Activated naive CD4-positive, alpha-beta T cell treated with anti-CD3 and anti-CD28 coated beads, Interleukin-2, amount 50 U/mL, for 24 hours (primary cell): ENCODE results near the gene LMNTD2.
A peak's percentile ranks its signal among the peaks of the same experiment; 100 is the strongest.

ENCODE experiments used
- H3K27ac Mint-ChIP-seq: one replicate; pipeline ENCODE4 v1.8.0; 2021; ENCODE audit warnings: mild to moderate bottlenecking, mixed read lengths
- H3K27me3 Mint-ChIP-seq: one replicate; pipeline ENCODE4 v1.8.0; 2021; ENCODE audit warnings: mixed read lengths
- H3K36me3 Mint-ChIP-seq: one replicate; pipeline ENCODE4 v1.8.0; 2021; ENCODE audit warnings: mixed read lengths
- H3K4me1 Mint-ChIP-seq: one replicate; pipeline ENCODE4 v1.8.0; 2021; ENCODE audit warnings: mixed read lengths
- H3K4me3 Mint-ChIP-seq: one replicate; pipeline ENCODE4 v1.8.0; 2021; ENCODE audit warnings: mild to moderate bottlenecking, mixed read lengths
- H3K9me3 Mint-ChIP-seq: one replicate; pipeline ENCODE4 v1.8.0; 2021; ENCODE audit warnings: mixed read lengths

Gene LMNTD2

DNA sequence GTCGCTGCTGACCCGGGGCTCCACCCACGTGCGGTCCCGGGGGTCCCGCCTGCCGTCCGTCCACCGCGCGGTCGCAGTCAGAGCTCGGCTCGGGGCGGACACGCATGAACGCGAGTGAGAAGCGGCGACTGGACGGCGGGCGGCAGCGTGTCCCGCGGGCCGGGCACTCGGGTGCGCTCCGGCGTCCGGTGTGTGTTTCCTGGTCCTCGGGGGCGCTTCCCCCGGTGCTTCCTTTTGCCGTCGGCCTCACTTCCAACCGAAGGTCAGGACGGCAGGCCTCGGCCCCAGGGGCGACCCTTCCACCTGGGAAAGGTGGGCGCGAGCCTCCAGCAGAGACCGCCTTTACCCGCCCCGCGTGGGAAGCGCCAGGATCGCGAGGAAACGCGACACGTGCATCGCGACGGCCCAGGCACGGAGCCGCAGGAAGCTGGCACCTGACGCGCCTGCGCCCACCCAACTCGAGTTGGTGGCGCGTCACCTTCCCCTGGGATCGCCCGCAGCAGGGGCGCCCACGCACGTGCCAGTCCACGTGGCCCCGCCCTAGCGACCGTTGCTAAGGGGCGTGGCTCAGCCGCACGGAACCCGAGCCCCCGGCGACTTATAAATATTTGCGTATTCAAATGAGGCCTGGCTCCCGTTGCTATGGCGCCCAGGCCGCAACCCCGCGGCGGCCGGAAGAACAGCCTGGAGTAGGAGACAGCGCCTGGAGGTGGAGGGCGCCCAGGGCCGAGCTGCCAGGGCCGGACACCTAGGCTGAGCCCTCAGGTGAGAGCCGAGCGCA is 23.5 kb downstream of the LMNTD2 start, which contains the start of gene LRRC56:
Gene LRRC56, plus strand, starts transcription at position 687 of the 781 bp plus-strand sequence. CDS start 3,158 bp downstream, outside the sequence.
- H3K36me3 Mint-ChIP-seq = no peaks in the 10 kb centered on the region
- H3K27ac Mint-ChIP-seq = peak within 1 kb of the TSS; percentile 90
- H3K4me1 Mint-ChIP-seq = peaks cover 3% of the 10 kb centered on the region
- peak within 1 kb of the TSS; percentile 96 for H3K4me3 Mint-ChIP-seq
- no peaks in the 10 kb centered on the region for H3K9me3 Mint-ChIP-seq
- no peaks in the 10 kb centered on the region for H3K27me3 Mint-ChIP-seq

DNA sequence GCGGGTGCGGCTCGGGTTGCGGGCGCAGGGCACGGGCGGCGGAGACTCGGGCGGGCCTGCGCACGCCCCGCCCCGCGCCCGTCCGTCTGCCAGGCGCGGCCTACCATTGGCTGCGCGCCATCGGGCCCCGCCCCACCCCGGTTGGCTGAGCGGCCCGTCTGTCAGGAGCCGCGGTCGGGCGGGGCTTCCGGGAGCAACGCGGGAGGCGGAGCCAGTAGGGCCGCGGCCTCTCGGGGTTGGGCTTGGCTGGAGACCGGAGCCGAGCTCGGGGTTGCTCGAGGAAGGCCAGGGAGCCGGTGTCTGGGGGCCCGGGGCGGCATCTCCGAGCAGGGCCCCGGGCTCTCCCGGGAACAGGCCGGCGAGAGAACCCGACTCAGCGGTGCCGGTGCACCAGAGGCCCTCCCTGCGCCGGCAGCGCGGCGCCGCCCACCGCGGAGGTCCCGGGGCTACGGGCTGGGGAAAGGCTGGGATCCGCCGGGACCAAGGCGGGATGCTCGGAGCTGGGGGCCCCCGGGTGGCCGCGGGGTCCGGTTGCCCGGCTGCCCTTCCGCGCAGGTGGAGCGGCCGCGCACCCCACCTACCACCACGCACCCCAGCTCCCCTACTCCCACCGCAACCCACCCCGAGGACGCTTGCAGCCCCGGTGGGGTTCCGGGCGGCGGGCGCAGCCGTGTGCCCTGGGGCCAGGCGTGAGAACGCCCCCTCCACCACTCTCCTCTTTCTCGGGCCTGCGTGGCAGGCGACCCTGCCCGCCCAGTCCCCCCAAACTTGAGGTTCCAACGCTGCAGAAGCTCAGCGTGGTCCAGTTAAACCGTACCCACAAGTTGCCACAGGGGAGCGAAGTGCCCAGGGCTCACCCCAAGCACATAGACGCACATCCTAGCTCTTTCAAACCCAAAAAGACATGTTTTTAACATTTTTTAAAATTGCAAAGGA is 24.8 kb downstream of the LMNTD2 start, which contains the start of gene HRAS:
Gene HRAS, minus strand, starts transcription at position 58 of the 936 bp plus-strand sequence.
- peaks cover 3% of the 10 kb centered on the region for H3K4me1 Mint-ChIP-seq
- peak within 1 kb of the TSS; percentile 96 for H3K4me3 Mint-ChIP-seq
- H3K9me3 Mint-ChIP-seq = no peaks in the 10 kb centered on the region
- H3K27me3 Mint-ChIP-seq = no peaks in the 10 kb centered on the region
- no peaks in the 10 kb centered on the region for H3K36me3 Mint-ChIP-seq
- peak within 1 kb of the TSS; percentile 90 for H3K27ac Mint-ChIP-seq

DNA sequence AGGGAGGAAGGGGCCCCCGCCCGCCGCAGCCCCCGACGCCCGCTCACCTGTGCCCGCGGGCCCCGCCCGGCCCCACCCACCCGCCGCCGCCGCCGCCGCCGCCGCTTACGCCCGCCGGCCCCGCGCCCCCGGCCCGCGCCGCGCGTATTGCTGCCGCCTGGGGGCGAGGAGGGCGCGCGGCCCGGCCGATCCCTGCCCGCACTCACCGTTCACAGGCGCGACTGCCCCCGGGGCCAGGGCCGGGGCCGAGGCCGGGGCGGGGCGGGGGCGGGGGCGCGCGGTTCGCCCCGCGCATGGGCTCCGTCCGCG is 25.4 kb downstream of the LMNTD2 start:
- Mint-ChIP-seq H3K9me3 (no peaks in the 10 kb centered on the region), H3K27me3 (no peaks in the 10 kb centered on the region), H3K36me3 (no peaks in the 10 kb centered on the region), H3K4me1 (peaks cover 3% of the 10 kb centered on the region), H3K4me3 (no peak overlapping the region), H3K27ac (no peak overlapping the region)

DNA sequence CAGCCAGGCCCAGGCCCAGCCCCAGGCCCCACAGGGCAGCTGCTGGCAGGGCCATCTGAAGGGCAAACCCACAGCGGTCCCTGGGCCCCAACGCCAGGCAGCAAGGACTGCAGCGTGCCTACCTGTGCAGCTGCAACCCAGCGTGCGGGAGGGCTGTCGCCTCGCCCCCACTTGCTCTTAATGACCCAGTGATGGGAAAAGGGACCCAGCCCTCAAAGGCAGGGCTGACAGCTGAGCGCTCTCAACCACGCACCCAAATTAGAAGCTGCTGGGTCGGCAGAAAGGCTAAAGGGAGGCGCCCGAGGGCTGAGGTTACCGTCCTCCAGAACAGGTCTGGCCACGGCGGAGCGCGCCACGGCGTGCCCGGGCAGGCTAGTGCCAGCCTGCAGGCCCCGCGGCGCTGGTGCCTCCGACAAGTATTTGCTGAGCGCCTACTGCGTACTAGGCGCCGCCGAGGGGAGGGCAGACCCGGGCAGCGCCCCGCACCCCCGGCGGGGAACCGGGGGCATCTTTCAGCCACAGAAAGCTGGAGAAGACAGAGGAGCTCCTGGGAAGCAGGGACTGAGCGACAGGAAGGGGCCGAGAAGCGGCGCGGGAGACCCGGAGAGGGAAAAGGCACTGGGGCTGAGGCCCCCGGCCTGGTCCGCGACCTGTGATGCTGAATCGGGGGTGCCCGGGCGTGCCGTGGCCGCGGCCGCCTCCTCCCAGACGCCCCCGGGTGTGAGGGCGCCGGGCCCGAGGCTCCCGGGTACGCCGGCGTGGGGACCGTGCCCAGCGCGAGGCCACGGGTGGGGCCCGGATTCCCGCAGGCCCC is 25.9 kb downstream of the LMNTD2 start:
- Mint-ChIP-seq H3K27ac (no peak overlapping the region), H3K4me3 (peak overlapping the region; percentile 76), H3K9me3 (no peaks in the 10 kb centered on the region), H3K36me3 (no peaks in the 10 kb centered on the region), H3K27me3 (no peaks in the 10 kb centered on the region), H3K4me1 (peaks cover 3% of the 10 kb centered on the region)

DNA sequence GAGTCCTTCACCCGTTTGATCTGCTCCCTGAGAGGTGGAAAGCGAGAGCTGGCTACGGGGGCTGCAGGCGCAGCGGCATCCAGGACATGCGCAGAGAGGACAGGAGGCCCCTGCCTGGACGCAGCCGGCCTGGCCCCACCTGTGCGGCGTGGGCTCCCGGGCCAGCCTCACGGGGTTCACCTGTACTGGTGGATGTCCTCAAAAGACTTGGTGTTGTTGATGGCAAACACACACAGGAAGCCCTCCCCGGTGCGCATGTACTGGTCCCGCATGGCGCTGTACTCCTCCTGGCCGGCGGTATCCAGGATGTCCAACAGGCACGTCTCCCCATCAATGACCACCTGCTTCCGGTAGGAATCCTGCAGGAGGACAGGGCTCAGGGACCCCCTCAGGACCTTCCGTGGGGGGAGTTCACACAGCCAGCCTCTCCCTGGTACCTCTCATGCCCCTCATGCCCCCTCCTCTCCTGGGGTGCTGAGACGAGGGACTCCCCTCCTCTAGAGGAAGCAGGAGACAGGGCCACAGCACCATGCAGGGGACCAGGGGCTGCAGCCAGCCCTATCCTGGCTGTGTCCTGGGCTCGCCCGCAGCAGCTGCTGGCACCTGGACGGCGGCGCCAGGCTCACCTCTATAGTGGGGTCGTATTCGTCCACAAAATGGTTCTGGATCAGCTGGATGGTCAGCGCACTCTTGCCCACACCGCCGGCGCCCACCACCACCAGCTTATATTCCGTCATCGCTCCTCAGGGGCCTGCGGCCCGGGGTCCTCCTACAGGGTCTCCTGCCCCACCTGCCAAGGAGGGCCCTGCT is 26.7 kb downstream of the LMNTD2 start:
- Mint-ChIP-seq H3K27ac (no peak overlapping the region), H3K36me3 (no peaks in the 10 kb centered on the region), H3K27me3 (no peaks in the 10 kb centered on the region), H3K9me3 (no peaks in the 10 kb centered on the region), H3K4me1 (peaks cover 3% of the 10 kb centered on the region), H3K4me3 (peak overlapping the region; percentile 47)

DNA sequence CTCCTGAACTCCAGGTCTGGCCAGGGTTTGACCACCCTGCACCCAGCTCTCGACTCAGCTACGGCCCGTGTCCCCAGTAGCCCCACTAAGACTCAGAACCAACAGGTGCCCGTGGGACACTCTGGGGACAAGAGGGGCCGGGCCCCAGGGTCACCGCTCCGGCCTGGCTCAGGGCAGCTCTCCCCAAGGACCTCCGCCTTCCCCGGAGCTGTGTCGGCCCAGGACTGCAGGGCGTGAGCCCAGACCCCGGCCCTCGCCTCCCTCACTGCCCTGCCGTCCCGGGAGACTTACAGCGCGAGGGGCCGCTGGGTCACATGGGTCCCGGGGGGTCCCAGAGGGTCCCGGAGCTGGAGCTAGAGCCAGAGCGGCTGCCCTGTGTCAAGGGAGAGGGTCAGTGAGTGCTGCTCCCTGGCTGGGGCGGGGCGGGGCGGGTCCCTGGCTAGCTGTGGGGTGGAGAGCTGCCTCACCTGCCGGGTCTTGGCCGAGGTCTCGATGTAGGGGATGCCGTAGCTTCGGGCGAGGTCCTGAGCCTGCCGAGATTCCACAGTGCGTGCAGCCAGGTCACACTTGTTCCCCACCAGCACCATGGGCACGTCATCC is 27.5 kb downstream of the LMNTD2 start:
- Mint-ChIP-seq H3K4me1 (peaks cover 3% of the 10 kb centered on the region), H3K9me3 (no peaks in the 10 kb centered on the region), H3K36me3 (no peaks in the 10 kb centered on the region), H3K4me3 (peak overlapping the region; percentile 47), H3K27me3 (no peaks in the 10 kb centered on the region), H3K27ac (no peak overlapping the region)

DNA sequence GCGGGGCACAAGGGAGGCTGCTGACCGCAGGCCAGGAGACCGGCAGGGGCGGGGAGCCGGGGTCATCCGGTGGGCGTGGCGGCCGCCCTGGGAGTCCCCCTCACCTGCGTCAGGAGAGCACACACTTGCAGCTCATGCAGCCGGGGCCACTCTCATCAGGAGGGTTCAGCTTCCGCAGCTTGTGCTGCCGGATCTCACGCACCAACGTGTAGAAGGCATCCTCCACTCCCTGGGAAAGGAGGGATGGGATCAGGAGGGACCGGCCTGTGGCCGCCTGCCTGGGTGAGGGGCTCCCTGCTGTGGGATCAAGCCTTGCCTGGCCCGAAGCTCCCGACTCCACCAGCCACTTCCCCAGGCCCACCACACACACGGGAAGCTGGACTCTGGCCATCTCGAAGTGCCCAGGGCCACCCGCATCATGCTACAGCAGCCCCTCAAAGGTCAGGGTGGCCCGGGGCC is 28.0 kb downstream of the LMNTD2 start:
- no peaks in the 10 kb centered on the region for H3K36me3 Mint-ChIP-seq
- H3K4me1 Mint-ChIP-seq = peaks cover 3% of the 10 kb centered on the region
- H3K9me3 Mint-ChIP-seq = no peaks in the 10 kb centered on the region
- H3K4me3 Mint-ChIP-seq = no peak overlapping the region
- no peak overlapping the region for H3K27ac Mint-ChIP-seq
- no peaks in the 10 kb centered on the region for H3K27me3 Mint-ChIP-seq

DNA sequence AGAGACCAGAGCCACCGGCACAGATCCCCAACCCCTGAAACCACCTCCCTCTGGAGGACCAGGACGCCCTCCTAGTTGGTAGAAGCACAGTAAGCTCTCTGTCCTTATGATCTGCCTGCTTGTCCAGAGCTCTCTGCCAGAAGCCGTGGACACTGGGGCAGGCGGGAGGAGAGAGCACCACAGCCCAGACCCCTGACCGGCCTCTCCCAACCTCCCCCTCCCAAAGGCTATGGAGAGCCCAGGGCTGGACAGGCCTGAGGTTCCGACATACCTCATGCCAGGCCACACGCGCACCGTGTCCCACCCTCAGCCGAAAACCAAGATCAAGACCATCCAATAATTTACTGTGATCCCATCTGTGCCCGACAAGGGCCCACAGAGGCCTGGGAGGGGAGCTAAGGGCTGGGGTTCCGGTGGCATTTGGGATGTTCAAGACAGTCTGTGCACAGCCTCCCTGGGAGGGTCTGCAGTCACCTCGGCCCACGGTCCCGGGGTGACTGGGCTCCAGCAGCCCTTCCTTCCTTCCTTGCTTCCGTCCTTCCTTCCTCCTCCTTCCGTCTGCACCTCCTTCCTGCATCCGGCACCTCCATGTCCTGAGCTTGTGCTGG is 28.5 kb downstream of the LMNTD2 start:
- Mint-ChIP-seq H3K9me3 (no peaks in the 10 kb centered on the region), H3K36me3 (no peaks in the 10 kb centered on the region), H3K4me3 (no peak overlapping the region), H3K27ac (no peak overlapping the region), H3K27me3 (no peaks in the 10 kb centered on the region), H3K4me1 (peaks cover 3% of the 10 kb centered on the region)

DNA sequence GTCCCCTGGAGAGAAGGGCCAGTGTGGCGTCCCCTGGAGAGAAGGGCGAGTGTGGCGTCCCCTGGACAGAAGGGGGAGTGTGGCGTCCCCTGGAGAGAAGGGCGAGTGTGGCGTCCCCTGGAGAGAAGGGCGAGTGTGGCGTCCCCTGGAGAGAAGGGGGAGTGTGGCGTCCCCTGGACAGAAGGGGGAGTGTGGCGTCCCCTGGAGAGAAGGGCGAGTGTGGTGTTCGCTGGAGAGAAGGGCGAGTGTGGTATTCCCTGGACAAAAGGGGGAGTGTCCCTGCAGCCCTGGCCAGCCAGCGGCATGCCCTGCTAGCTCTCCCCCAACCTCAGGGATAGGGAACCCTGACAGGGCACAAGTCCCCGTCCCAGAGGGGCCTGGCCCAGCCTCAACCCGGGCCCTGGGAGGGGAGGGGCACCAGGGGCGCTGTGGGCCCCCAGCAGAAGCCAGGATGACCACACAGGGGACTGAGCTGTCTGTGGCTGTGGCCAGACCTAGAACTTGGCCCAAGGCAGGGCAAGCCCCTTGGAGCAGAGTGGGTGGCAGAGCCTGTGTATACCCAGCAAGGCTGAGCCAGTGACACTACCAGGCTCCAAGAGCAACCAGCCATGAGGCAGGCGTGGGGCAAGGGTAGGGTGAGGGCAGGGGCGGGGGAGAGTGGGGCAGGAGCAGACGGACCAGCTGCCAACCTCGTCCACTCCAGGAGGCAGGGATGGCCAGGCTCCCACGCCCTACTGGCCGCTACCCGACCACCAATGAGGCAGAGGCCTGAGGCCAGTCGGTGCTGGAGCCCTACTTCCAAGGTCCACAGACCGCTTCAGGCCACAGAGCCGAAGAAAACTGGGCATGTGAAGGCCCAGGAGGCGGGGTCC is 29.3 kb downstream of the LMNTD2 start:
- H3K4me1 Mint-ChIP-seq = peaks cover 1% of the 10 kb centered on the region
- H3K9me3 Mint-ChIP-seq = no peaks in the 10 kb centered on the region
- no peak overlapping the region for H3K4me3 Mint-ChIP-seq
- no peak overlapping the region for H3K27ac Mint-ChIP-seq
- no peaks in the 10 kb centered on the region for H3K27me3 Mint-ChIP-seq
- no peaks in the 10 kb centered on the region for H3K36me3 Mint-ChIP-seq

DNA sequence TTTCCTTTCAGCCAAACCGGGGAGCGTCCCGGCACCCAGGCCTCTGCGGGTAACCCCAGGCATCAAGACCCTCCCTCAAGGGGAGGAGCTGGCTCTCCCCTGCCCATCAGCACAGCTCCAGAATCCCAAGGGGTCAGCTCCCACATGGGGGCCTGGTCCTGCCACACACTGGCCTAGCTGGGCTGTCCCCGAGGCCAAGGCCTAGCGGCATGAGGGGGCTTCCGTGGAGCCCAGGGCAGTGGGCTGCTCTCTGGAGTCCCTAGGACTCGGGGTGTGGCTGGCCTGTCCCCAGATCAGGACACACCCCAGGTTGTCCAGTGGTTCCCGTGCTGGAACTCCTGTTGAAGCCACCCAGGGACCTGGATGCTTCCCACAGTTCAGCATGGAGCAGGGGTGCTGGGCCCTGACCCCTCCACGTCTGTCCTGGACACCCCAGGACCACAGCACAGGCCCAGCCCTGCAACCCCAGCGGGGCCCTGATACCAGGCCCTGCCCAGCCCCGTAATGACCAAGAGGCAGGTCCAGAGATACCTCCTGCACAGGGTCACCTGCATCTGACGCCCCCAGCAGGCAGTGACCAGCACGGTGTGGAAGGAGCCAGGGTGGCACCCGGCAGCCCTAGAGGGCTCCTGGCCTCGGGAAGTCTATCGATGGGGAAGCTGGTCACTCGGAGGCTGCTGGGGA is 30.7 kb downstream of the LMNTD2 start:
- Mint-ChIP-seq H3K9me3 (no peaks in the 10 kb centered on the region), H3K27me3 (no peaks in the 10 kb centered on the region), H3K4me3 (no peak overlapping the region), H3K27ac (no peak overlapping the region), H3K36me3 (no peaks in the 10 kb centered on the region), H3K4me1 (no peaks in the 10 kb centered on the region)

DNA sequence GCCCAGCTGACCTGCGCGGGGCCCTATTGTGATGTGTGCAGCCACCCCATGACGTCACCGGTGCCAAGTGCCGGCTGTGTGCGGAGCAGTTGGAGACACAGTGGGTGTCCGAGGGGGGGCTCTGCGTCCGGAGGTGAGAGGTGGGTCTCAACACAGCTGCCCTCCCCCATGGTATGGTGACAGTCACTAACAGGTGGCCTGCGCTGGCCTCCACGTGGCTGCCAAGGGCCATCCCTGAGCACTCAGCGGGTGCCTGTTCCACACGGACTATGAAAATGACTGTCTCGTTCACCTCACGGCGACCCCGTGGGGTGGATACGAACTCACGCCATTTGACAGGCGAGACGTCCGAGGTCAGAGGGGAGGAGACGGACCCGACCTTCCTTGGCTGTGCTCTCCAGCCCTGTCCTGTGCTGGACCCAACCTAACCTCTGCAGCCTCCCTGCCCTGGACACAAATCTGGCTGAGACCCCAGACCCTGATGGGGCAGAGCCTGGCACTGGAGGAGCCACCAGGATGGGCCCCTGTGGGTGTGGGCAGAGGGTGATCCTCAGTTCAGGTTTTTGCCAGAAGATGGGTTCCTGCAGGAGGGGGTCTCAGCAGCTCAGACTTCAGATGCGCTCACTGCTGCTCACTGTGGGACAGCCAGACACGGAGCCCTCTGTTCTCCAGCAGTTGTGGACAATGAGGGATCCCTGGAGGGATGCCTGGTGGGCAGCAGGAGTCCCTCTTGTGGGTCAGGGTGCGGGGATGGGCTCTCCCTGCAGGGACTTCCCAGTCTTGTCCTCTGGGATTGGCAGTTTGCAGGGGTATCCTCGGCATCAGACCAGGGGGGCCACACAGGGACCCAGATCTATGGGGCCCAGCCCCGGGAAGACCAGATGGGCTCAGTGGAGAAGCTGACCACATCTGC is 31.5 kb downstream of the LMNTD2 start:
- H3K27ac Mint-ChIP-seq = no peak overlapping the region

DNA sequence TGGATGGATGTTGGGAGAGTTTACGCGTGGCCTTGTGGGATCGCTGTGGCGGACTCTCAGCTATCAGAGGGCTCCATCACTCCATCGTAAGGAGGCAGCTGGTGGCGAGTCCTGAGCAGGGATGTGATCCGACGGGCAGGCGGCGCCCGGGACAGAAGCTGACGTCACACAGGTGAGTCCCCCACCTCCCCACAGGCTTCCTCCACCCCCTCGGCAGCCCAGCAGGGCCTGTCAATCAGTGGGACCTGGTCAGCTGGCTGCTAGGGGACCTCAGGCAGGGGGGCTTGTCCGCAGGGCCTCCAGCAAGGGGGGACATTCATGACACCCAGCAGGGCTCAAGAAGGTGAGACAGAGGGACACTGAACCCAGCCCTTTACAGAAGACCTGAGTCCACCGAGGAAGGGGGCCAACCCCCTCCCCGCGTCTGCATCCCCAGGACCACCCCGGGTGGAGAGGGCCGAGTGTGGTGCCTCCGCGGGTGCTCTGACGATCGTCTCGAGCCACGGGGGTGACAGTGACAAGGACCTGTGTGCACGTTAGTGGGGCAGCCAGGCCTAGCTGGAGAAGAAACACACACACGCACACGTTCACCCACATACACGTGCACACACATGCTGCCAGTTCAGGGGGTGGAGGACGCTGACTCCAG is 32.2 kb downstream of the LMNTD2 start:
- no peaks in the 10 kb centered on the region for H3K4me1 Mint-ChIP-seq
- no peaks in the 10 kb centered on the region for H3K27me3 Mint-ChIP-seq
- H3K27ac Mint-ChIP-seq = no peak overlapping the region
- no peaks in the 10 kb centered on the region for H3K9me3 Mint-ChIP-seq
- H3K36me3 Mint-ChIP-seq = no peaks in the 10 kb centered on the region
- H3K4me3 Mint-ChIP-seq = no peak overlapping the region

More for the DNA sequence above, 31.5 kb downstream of the LMNTD2 start:
- Mint-ChIP-seq H3K36me3 (no peaks in the 10 kb centered on the region), H3K4me1 (no peaks in the 10 kb centered on the region), H3K4me3 (no peak overlapping the region), H3K9me3 (no peaks in the 10 kb centered on the region), H3K27me3 (no peaks in the 10 kb centered on the region)
